Measurements from ENCODE around the gene MYO9A.

DNA sequence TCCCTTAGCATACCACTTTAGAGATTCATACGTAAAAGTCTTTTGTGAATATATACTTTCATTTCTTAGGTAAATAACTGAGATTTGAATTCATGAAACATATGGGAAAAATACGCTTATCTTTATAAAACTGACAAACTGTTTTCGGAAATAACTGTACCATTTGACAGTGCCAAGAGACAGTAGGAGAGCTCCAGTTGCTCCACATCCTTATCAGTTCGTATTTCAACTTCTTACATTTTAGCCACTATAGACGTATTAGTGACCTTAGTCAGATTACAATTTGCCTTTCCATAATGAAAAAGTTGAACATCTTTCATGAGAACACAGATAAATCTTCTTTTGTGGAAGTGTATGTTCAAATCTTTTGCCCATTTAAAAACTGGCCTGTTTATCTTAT lies 174.1 kb downstream of the MYO9A start:
- no peak for TF ChIP-seq TCF7L2 (IDR thresholded peaks at IDR 0.05; ENCODE audit: low read depth, low read length)
- TF ChIP-seq, protein P1, sequence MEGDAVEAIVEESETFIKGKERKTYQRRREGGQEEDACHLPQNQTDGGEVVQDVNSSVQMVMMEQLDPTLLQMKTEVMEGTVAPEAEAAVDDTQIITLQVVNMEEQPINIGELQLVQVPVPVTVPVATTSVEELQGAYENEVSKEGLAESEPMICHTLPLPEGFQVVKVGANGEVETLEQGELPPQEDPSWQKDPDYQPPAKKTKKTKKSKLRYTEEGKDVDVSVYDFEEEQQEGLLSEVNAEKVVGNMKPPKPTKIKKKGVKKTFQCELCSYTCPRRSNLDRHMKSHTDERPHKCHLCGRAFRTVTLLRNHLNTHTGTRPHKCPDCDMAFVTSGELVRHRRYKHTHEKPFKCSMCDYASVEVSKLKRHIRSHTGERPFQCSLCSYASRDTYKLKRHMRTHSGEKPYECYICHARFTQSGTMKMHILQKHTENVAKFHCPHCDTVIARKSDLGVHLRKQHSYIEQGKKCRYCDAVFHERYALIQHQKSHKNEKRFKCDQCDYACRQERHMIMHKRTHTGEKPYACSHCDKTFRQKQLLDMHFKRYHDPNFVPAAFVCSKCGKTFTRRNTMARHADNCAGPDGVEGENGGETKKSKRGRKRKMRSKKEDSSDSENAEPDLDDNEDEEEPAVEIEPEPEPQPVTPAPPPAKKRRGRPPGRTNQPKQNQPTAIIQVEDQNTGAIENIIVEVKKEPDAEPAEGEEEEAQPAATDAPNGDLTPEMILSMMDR (IDR thresholded peaks at IDR 0.05) = no peak
- TF ChIP-seq POLR2AphosphoS5 (IDR thresholded peaks at IDR 0.05; ENCODE audit: low read depth, low read length) = no peak
- TF ChIP-seq, protein P2, sequence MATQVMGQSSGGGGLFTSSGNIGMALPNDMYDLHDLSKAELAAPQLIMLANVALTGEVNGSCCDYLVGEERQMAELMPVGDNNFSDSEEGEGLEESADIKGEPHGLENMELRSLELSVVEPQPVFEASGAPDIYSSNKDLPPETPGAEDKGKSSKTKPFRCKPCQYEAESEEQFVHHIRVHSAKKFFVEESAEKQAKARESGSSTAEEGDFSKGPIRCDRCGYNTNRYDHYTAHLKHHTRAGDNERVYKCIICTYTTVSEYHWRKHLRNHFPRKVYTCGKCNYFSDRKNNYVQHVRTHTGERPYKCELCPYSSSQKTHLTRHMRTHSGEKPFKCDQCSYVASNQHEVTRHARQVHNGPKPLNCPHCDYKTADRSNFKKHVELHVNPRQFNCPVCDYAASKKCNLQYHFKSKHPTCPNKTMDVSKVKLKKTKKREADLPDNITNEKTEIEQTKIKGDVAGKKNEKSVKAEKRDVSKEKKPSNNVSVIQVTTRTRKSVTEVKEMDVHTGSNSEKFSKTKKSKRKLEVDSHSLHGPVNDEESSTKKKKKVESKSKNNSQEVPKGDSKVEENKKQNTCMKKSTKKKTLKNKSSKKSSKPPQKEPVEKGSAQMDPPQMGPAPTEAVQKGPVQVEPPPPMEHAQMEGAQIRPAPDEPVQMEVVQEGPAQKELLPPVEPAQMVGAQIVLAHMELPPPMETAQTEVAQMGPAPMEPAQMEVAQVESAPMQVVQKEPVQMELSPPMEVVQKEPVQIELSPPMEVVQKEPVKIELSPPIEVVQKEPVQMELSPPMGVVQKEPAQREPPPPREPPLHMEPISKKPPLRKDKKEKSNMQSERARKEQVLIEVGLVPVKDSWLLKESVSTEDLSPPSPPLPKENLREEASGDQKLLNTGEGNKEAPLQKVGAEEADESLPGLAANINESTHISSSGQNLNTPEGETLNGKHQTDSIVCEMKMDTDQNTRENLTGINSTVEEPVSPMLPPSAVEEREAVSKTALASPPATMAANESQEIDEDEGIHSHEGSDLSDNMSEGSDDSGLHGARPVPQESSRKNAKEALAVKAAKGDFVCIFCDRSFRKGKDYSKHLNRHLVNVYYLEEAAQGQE (IDR thresholded peaks at IDR 0.05; ENCODE audit: insufficient read depth in 1 of 2, low read depth in 2 of 2, low read length in 1 of 2) = no peak

All from Panc1 (cell line).